ENCODE measurements around the gene TUBGCP3. TPM values are rescaled to one million over a fixed set of nuclear protein-coding genes. Genes with fewer than 3 reads are reported as not detected.
A peak's percentile ranks its signal among the peaks of the same experiment; 100 is the strongest.
"Not testable (repeated sequence)": the region's sequence is repeated elsewhere in the genome, so short reads cannot be mapped to it uniquely, and the experiment has no call there.

Gene TUBGCP3, protein sequence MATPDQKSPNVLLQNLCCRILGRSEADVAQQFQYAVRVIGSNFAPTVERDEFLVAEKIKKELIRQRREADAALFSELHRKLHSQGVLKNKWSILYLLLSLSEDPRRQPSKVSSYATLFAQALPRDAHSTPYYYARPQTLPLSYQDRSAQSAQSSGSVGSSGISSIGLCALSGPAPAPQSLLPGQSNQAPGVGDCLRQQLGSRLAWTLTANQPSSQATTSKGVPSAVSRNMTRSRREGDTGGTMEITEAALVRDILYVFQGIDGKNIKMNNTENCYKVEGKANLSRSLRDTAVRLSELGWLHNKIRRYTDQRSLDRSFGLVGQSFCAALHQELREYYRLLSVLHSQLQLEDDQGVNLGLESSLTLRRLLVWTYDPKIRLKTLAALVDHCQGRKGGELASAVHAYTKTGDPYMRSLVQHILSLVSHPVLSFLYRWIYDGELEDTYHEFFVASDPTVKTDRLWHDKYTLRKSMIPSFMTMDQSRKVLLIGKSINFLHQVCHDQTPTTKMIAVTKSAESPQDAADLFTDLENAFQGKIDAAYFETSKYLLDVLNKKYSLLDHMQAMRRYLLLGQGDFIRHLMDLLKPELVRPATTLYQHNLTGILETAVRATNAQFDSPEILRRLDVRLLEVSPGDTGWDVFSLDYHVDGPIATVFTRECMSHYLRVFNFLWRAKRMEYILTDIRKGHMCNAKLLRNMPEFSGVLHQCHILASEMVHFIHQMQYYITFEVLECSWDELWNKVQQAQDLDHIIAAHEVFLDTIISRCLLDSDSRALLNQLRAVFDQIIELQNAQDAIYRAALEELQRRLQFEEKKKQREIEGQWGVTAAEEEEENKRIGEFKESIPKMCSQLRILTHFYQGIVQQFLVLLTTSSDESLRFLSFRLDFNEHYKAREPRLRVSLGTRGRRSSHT
- 16.0 TPM for total RNA-seq
- long read RNA-seq, full-length matches to known transcripts = 32 of 40 reads
- long read RNA-seq, partial matches to known transcripts = 5 of 40 reads
- long read RNA-seq, other reads (novel, unspliced or antisense) = 3 of 40 reads

DNA sequence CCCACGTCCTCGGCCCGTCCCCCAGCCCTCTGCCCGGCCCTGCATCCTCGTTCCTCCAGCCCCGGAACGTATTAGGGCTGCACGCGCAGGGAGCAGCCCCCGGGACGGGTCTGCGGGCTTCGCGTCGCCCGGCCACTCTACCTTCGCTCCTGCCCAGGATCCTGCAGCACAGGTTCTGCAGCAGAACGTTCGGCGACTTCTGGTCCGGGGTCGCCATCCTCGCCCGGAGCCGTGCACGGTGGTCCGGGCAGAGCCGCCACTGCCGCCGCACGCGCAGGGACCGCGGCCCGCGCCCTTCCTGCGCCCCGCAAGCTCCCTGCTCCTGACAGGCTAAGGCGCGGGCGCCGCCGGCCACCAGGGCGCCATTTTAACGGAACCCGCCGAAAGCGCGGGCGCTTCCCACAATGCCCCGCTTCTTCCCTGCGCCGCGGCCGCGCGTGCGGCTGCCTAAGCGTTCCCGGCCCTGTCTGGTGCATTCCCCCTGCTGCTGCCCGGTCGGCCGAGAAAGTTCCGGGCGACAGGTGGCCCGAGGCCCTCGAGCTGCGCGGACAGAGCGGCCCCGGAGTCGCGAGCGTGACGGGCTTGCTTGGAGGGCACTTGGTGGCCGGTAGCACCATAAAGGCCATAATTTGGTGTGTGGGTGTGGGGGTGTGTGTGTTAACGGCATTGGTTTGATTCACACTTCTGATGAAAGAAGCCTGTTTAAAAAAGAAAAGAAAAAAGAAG, at the start of gene TUBGCP3:
Gene TUBGCP3, minus strand, starts transcription at position 390 of the 726 bp plus-strand sequence. Its CDS starts 173 bp downstream, at position 217.
- peak; percentile 98 for ATAC-seq
- intact Hi-C loops (cut with micrococcal nuclease) = no loop called here
- DNase-seq = peak; percentile 93

DNA sequence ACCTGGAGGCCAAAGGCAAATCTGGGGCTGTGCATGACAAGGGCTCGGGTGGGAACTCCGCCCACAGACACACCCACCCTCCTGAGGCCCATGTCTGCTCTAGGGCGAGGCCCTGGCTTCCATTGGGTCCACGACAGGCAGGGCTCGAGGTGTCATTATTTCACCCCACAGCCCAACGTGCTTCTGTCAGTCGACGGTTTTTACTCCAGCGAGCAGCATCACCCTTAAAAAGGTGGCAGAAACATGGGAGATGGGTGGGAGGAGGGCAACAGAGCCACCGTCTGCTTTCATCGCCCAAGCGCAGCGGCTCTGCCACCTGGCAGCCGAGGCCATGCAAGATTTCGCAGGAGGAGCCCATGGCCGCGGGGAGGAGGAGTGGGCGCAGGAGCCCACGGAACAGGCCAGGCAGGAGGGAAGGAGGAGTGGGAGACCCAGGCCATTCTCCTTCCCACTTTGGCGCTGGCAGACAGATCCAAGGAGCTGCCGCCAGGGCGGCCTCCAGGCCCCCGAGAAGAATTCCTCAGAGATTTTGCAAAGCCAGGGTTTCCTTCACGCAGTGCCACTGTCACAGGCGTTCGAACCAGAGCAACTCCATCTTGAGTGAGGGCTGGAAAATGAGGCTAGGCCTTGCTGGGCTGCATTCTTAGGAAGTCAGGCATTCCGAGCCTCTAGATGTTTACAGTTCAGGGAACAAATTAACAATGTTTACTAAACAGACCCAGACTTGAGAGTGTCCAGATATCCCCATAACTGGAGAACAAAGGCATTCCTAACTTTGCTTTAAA, 49.3 kb upstream of the TUBGCP3 start:
- intact Hi-C loops (cut with micrococcal nuclease) = no loop called here
- DNase-seq = no peak
- ATAC-seq = no peak

DNA sequence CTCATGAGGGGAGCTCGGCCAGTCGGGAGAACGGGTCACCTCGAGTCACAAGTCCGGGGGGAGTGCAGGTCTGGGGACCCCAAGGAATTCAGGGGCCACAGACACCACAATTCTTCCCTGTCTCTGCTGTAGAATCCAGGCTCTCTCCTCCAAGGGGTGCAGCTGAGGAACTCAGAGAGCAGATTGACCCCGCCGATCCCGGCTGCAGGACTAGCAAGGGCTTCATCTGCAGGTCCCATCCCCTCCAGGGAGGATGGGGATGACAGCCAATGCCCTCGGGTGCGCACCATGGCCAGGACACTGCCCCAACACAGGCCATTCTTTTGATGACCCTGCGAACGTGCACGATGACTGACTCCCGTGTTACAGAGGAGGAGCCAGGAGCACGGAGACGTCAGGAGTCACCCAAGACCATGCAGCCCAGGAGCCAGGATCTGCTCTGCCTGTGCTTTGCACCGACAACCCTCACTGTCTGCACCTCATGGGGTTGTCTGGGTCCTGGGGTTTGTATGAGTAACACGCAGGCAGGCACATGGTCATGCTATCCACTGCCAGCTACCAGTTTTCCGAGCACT, 48.5 kb upstream of the TUBGCP3 start:
- ATAC-seq = no peak
- intact Hi-C loops (cut with micrococcal nuclease) = no loop called here
- no peak for DNase-seq

DNA sequence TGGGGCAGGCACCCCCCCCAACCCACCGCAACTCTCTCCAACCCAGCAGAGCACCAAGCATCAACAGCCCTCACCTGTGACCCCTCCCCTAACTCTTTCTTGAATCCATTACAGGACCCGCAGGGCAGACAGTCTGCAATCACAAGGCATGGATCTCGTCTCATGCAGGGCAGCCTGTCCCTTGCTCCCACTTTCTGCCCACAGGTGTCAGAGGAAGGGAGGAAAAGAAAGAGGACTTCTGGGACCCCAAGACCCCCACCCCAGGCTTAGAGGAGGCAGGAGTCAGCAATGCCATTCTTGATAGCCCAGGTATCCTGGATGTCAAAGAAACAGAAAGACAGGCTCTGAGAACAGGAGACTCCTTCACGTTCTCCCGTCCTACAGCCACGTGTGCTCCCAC, 47.4 kb upstream of the TUBGCP3 start:
- no peak for ATAC-seq
- DNase-seq = no peak
- intact Hi-C loops (cut with micrococcal nuclease) = no loop called here

DNA sequence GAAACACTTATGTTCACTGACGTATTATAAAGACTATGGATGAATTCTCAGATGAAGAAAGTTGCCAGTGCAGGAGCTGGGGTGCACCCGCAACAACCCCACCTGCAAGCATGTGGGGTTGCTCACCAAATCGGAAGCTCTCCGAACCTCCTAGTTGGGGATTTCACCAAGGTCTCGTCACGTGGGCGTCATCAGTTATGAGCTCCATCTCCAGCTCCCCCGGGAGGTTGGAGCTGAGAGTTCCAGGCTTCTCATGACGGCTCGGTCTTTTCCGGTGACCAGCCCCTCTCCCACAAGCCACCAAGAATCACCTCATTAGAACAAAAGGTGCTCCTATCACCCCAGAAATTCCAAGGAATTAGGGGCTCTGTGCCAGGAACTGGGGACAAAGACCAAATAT, 46.1 kb upstream of the TUBGCP3 start:
- ATAC-seq (no peak), DNase-seq (no peak)
- intact Hi-C loops (cut with micrococcal nuclease) = no loop called here

DNA sequence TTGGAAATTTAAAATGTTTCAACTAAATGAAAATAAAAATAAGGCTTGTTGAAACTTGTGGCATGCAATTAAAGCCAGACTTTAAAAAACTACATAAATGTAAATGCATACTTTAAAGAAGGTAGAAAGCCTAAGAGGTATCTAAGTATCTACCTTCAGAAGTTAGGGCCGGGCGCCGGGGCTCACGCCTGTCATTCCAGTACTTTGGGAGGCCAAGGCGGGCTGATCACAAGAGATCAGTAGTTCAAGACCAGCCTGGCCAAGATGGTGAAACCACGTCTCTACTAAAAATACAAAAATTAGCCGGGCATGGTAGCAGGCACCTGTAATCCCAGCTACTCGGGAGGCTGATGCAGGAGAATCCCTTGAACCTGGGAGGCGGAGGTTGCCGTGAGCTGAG, 42.3 kb upstream of the TUBGCP3 start:
- intact Hi-C loops (cut with micrococcal nuclease); ATAC-seq; DNase-seq: not testable (repeated sequence)

DNA sequence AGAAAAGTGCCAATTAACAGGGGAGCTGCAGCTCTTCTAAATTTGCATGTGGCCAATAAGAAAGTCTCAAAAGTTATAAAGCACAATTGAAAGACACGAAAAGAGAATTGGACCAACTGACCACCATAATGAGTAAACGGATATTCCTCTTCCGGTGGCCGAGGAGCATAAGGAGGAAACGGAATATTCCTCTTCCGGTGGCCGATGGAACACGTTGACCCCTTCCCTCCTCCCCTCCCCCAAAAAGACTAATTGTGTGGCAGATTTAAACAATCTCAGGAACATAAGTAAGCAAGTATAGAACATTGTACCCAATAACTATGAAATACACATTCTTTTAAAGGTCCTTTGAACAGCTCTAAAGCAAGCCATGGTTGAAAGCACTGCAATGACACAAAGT, 41.2 kb upstream of the TUBGCP3 start:
- intact Hi-C loops (cut with micrococcal nuclease) = no loop called here
- ATAC-seq (no peak), DNase-seq (no peak)

DNA sequence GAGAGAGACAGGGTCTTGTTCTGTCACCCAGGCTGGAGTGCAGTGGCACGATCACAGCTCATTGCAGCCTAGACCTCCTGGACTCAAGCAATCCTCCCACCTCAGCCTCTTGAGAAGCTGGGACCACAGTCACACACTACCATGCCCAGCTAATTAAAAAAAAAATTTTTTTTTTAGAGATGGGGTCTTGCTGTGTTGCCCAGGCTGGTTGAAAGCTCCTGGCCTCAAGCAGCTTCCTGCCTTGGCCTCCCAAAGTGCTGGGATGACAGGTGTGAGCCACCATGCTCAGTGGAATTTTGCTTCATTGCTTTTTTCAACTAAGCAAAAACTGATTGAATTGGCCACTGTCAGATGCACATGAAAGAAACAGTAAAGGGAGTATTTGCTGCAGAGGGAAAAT, 39.7 kb upstream of the TUBGCP3 start:
- intact Hi-C loops (cut with micrococcal nuclease); ATAC-seq; DNase-seq: not testable (repeated sequence)

DNA sequence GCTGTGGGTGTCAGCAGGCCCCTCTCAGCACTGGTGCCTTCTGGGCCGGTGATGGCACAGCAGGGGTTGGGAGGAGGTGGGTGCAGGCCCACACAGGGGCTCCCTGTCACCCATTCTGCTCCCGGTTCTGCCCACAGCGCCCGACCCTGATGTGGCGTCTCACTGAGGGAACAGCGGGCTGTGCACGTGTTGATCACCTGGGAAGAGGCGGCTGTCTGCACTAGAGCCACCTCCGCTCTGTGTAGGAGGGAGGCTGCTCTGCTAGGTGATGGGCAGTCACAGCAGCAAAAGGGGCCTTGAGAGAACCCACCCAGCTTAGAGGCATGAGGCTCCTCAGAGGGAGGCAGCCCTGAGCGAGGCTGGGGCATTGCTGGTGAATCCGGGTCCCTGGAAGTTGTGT, 39.2 kb upstream of the TUBGCP3 start:
- intact Hi-C loops (cut with micrococcal nuclease) = no loop called here
- no peak for DNase-seq
- no peak for ATAC-seq

DNA sequence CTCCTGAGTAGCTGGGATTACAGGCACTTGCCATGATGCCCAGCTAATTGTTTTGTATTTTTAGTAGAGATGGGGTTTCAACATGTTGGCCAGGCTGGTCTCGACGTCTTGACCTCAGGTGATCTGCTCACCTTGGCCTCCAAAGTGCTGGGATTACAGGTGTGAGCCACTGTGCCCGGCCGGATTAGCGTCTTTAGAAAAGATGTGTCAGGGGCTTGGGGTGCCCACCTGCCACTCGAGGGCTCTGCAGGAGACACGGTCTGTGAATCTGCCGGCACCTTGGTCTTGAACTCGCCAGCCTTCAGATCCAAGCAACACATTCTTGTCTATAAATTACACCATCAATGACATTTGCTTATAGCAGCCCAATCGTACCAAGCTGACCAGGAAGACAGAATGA, 38.8 kb upstream of the TUBGCP3 start:
- DNase-seq (no peak), ATAC-seq (no peak)
- intact Hi-C loops (cut with micrococcal nuclease) = no loop called here

DNA sequence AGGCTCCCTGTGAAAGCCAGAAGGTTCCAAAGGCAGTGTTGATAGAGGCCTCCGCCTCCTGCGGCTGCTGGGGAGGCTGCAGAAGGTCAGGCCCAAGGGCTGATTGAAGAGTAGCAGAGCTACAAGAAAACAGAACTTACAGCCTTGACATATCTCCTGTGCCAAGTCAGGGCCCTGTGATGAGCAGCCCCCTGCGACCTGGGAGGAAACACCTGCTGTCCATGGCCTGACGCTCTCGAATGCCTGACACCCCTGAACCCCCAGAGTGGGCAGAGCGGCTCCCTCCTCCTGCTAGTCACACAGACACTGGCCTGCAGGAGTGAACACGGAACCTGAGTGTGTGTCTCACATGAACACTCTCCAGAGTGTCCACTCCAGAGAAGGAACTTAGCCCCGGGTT, 38.2 kb upstream of the TUBGCP3 start:
- ATAC-seq (no peak), DNase-seq (no peak)
- intact Hi-C loops (cut with micrococcal nuclease) = no loop called here

DNA sequence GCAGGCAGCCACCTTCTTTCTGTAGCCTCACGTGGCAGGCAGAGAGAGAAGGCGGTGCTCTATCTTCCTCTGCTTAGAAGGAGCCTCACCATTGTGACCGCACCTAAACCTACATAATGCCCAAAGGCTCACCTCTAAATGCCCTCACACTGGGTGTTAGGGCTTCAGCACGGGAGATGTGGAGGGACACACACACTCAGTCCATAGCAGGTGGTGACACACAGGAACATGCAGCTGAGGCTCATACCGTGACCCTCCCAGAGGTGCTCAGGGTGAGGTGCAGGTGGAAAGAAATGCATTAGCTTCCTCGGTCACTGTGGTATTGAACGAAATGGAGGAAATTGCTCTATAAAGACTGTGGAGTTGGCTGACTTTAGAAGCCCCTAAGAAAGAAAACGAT, 37.7 kb upstream of the TUBGCP3 start:
- DNase-seq = no peak
- intact Hi-C loops (cut with micrococcal nuclease) = no loop called here
- no peak for ATAC-seq

DNA sequence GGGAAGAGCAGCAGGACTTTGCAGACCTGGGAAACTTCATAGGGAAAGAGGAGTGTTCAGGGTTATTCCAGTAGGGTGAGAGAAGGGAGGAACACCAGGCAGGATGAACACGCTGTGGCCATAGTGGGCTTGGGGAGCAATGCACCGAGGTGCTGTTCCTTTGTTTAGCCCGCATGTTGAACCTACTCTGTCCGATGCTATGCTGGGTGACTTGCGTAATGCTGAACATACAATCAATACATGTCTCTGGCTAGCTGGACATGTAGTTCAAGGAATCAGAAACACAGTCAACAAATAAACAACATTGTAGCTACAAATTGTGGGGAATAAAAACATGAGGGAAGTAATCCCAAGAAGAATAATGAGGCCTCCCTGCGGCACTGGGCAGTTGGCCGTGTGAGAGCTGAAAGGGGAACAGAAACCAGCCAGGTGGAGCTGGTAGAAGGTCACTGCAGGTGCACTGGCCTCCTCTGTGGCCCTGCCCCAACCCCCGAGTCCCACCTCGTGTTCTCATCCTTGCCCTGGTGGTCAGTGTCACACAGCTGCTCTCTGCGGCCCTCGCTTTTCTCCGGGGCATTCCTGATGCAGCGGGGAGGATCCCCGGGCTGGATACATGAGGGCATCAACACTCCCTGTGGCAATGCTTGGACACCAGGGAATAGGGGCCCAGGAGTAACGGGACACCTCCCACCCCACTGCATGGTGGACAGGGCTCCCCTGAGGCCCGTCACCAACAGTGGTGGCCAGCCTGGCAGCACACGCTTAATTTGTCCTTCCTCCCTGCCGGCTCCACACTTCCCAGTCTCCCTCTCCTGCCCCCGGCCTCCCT, 36.9 kb upstream of the TUBGCP3 start:
- DNase-seq (no peak), ATAC-seq (no peak)
- intact Hi-C loops (cut with micrococcal nuclease) = no loop called here

DNA sequence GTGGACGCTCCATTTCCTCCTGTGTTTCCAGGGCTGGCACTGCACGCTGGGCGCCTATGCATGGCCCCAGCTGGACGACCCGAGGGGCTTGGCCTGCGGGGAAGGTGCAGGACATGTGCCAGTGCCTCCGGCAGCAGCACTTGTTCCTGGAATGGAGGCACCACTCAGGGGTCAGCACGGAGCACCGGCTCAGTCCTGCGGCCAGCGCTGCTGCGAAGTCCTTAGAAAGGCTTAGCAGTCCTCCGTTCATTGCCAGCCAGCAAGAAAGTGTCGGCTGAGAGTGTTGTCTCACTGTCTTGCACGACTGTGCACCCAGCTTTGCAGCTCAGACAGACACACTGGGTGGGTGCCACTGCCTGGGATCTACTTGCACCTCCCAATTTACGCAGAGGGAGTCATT, 36.1 kb upstream of the TUBGCP3 start:
- ATAC-seq (no peak), DNase-seq (no peak)
- intact Hi-C loops (cut with micrococcal nuclease) = no loop called here

DNA sequence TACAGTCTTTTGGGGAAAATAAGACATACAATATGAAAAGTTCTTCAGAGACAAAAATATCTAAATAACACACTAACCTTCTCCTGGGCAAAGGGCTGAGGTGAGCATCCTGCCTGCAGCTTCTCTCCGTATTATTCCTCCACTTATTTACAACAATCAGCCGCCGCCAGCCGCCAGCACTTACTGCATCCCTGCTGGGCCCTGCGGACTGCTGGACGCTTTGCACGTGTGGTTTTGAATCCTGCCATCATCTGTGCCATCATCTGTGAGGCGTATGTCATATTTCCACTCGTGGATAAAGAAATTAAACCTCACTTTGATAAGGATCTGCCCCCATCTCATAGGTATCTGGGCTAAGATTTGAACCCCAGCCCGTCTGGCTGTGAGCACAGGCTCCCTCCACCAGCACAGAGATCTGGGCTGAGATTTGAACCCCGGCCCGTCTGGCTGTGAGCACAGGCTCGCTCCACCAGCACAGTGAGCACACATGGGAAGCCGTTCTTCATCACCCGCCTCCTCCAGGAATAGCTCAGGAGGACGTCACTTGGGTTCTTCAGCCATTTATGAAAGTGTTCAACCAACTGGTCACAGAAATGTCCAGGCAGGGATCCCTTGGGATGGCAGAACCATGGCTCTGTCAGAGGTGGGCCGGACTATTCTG, 35.2 kb upstream of the TUBGCP3 start:
- ATAC-seq (no peak), DNase-seq (no peak)
- intact Hi-C loops (cut with micrococcal nuclease) = no loop called here

DNA sequence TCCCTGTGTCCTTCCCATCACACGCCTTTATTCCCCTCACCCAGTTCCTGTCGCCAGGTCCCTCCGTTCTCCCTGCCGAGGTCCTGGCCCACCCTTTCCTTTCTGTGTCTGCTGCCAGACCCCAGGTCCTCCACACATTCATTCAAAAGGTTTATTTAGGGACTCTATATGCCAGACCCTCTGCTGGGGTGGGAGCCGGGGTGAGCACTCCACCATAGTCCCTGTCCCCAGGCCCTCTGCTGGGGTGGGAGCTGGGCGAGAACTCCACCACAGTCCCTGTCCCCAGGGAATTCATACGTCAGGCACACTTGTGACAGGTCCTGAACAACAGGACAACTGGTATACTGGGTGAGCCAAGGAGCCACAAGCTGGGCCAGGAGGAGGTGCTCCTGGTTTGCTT, 34.4 kb upstream of the TUBGCP3 start:
- ATAC-seq (no peak), DNase-seq (no peak)
- intact Hi-C loops (cut with micrococcal nuclease) = no loop called here

Measured in left ventricle myocardium superior (tissue), 1 donor.